RWPE1 (cell line): Measurements from ENCODE around the gene S100A12.

ENCODE experiments used
- CTCF ChIA-PET: fragments of 350-600 bp; sonication (Branson Sonifier 250); formaldehyde crosslinking; extraction: SDS; loops from one replicate; lab custom pipeline; 2021; lab: Yijun Ruan, JAX
- POLR2A ChIA-PET: fragments of 400-600 bp; formaldehyde crosslinking; extraction: SDS; loops from one replicate; lab custom pipeline; 2020; ENCODE audit warnings: antibody characterized with exemption; ENCODE audit not compliant: low non-redundant PET; lab: Yijun Ruan, JAX
- DNase-seq: peaks from one replicate; pipeline ENCODE4 v3.0.0; 2012; ENCODE audit warnings: low spot score
- H3K27ac ChIP-seq: fragments of 450-650 bp; 2 replicates; pipeline ENCODE4 v1.5.1; 2017
- TF ChIP-seq, protein P1 (sequence below): fragments of 450-650 bp; conservative IDR thresholded peaks from 2 replicates; pipeline ENCODE4 v1.5.1; 2017; ENCODE audit warnings: low read depth, mild to moderate bottlenecking

S100A12 gene

DNA sequence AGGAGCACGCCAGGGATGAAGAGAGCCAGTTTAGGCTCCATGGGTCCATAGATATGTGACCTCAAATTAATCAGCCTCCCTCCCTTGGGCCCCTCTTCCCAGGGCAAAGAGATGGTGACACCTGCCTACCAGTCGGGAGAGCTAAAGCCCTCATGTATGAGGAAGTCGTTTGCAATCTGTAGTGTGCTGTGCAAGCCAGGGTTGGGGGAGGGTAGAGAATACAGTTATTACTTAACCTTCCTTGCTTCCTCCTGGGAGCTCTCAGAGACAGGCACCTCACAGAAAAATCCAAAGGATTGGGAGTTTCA, 30.7 kb downstream of the S100A12 start:
- POLR2A ChIA-PET: no interaction called here
- DNase-seq: no peak
- H3K27ac ChIP-seq: no peak overlapping the region
- TF ChIP-seq, protein P1, sequence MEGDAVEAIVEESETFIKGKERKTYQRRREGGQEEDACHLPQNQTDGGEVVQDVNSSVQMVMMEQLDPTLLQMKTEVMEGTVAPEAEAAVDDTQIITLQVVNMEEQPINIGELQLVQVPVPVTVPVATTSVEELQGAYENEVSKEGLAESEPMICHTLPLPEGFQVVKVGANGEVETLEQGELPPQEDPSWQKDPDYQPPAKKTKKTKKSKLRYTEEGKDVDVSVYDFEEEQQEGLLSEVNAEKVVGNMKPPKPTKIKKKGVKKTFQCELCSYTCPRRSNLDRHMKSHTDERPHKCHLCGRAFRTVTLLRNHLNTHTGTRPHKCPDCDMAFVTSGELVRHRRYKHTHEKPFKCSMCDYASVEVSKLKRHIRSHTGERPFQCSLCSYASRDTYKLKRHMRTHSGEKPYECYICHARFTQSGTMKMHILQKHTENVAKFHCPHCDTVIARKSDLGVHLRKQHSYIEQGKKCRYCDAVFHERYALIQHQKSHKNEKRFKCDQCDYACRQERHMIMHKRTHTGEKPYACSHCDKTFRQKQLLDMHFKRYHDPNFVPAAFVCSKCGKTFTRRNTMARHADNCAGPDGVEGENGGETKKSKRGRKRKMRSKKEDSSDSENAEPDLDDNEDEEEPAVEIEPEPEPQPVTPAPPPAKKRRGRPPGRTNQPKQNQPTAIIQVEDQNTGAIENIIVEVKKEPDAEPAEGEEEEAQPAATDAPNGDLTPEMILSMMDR: no peak
- CTCF ChIA-PET: no interaction called here

DNA sequence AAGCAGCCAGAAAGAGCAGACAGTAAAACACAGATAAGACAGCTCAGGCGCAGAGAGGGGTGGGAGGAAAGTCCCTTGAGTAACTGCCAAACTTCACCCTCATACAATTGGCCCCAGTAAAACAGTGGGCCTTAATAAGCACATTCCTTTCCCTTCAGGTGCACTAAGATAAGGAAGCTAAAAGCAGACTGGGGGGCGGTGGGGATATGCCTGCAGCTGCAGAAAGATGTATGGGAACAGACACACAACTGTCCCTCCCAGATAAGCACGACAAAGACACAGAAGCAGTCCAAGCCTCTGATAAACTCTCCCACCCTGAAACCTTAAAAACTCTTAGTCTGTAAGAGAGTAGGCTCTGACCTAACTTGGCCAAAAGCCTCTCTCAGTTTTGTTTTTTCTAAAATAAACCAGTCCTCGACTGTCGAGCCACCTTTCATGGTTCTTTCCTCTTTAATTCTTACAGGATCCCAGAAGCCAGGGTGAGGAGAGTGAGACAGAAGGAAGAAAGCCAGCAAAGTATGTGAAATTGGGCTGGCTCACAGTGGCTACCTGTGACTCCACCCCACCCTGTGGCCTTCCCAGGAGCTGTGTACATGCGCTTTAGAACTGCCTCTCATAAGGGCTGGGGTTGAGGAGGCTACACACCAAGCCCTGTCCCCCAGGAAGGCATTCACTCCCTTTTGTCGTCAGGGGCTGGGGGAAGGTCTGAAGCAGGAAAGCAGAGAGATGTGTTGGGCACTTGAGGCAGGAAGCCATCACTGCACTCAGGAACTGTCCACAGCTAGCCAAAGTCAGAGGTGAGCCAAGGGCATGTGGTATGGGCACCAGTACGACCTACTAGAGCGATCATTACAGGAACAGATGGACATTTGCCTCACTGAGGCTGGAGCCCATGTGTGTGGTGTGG, 31.4 kb downstream of the S100A12 start:
- TF ChIP-seq, protein P1: no peak
- no peak for DNase-seq
- ChIA-PET POLR2A (interaction anchor here (0.6 kb wide), 1 partner anchor 8 kb away, joined by 6 read pairs; no protein-coding TSS in a partner anchor), CTCF (interaction anchor here (0.6 to 1.8 kb wide), 2 partner anchors 10 to 570 kb away, joined by 3 to 6 read pairs; no protein-coding TSS in a partner anchor)
- H3K27ac ChIP-seq: no peak overlapping the region

DNA sequence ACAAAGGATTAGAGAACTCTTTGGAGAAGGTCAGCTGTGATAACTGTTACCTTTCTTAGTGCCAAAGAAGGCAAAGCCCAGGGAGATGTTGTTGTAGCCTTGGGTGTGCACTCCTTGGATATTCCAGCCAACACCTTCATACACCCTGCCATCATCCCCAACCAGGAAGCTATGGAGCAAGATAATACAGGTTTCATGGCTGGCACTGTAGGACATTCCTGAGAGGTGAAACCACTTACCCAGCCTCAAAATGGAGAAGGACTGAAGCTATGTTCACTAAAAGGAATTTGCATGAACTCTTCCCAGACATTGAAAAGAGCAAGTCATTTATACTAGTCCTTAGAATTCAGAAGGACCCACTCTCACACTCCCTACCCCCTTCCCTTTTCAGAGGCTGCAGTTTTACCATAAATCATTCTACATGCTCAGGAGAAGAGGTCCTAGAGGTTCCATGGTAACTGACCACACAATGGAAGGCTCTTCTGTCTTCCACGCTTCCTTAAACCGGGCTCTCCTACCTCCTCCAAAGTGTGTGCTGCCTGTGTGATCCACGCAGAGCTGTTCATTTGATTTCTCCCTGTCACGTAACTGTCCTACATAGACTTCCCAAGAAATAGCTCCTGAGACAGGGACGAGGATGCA, 32.3 kb downstream of the S100A12 start:
- no peak for DNase-seq
- POLR2A ChIA-PET: interaction anchor here (0.6 kb wide), 1 partner anchor 9 kb away, joined by 6 read pairs; no protein-coding TSS in a partner anchor
- CTCF ChIA-PET: interaction anchor here (0.6 to 1.8 kb wide), 3 partner anchors 11 to 571 kb away, joined by 3 to 6 read pairs (median 3); no protein-coding TSS in a partner anchor
- H3K27ac ChIP-seq: no peak overlapping the region
- TF ChIP-seq, protein P1: no peak

DNA sequence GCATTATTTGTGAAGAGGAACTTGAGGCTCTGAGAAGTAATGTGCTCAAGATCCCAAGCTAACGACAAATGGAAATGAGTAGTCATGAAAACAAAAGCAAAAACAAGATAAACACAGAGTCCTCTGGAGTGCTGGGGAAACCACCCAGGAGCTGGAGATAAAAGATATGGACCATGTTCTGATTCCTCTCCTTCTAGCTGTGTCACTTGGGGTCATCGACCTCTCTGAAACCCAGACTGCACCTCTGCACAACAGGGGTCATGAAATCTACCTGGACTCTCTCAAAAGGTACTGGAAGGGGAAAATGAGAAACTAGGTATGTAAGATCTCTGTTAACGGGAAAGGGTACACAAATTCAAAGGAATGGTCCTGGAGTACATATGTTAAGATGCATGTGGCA, 33.2 kb downstream of the S100A12 start:
- CTCF ChIA-PET: interaction anchor here (0.5 to 1.8 kb wide), 3 partner anchors 12 to 159 kb away, joined by 3 to 6 read pairs (median 3); no protein-coding TSS in a partner anchor
- TF ChIP-seq, protein P1: no peak
- no peak overlapping the region for H3K27ac ChIP-seq
- DNase-seq: no peak
- POLR2A ChIA-PET: no interaction called here

DNA sequence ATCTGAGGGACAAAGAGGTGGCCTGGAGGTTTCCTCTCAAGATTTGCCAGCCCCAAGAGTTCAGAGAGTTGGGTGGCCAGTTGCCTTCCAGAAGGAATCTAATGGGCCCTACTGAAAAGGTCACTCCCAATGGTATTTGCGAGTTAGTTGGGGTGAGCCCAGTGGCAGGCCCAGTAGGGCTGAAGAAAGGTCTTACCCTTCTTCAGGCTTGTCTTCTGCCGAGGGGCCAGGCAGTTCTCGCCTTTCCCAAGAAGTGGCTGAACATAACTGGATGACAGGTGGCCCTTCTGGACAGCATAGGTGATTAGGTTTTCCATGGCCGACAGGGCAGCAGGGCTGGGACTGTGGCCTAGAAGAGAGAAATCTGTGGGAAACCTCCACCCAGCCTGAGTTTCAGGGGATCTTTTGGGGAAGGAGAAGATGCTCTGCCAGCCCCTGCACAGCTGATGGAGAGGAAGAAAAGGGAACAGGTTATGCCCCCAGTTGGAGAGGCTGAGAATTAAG, 33.9 kb downstream of the S100A12 start:
- TF ChIP-seq, protein P1: no peak
- CTCF ChIA-PET: no interaction called here
- POLR2A ChIA-PET: no interaction called here
- no peak for DNase-seq
- H3K27ac ChIP-seq: no peak overlapping the region

DNA sequence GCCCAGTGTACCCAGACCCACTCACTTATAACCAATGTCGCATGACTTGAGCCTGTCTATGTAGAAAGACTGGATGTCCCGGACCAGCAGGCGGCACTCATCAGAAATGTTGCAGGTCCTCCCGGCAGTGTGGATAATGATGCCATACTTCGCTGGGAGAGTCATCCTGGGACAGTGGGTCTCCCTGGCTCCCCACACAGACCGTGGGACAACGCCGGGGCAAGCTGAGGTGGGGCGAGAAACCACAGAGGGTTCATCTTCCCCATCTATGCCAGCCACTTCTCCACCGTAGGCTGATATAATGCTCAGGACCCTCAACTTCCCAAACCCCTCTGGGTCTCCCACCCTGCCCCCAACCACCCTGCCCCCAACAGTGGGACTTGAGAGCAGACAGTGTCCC, 35.1 kb downstream of the S100A12 start:
- TF ChIP-seq, protein P1: no peak
- CTCF ChIA-PET: no interaction called here
- no peak overlapping the region for H3K27ac ChIP-seq
- POLR2A ChIA-PET: no interaction called here
- DNase-seq: no peak
